Stimulated activated naive B cell treated with anti-CD40 and anti-IgM and Interleukin-4, amounts not matched to agents 10 μg/mL and 1 μg/mL and 100 μg/mL, for 72 hours (primary cell): Measurements from ENCODE around the gene DNAH5.

ENCODE experiments used
- ATAC-seq, 2 donors: fragments of 150-1000 bp; cut with Tn5 transposase; replicated peaks; 2 replicates each; pipeline ENCODE4 v1.10.0; 2021; ENCODE audit warnings: moderate library complexity in 1 of 2
- DNase-seq: peaks from one replicate; pipeline ENCODE4 v3.0.0; 2021
- H3K27ac Mint-ChIP-seq: one replicate; pipeline ENCODE4 v1.8.0; 2022; ENCODE audit warnings: mild to moderate bottlenecking, mixed read lengths
- H3K27me3 Mint-ChIP-seq, 2 donors: one replicate each; pipeline ENCODE4 v1.8.0; 2022; ENCODE audit warnings: mixed read lengths in 2 of 2
- H3K36me3 Mint-ChIP-seq, 2 donors: one replicate each; pipeline ENCODE4 v1.8.0; 2022; ENCODE audit warnings: mixed read lengths in 2 of 2, mild to moderate bottlenecking in 1 of 2
- H3K4me1 Mint-ChIP-seq, 2 donors: one replicate each; pipeline ENCODE4 v1.8.0; 2022; ENCODE audit warnings: mixed read lengths in 2 of 2, mild to moderate bottlenecking in 1 of 2
- H3K4me3 Mint-ChIP-seq, 2 donors: one replicate each; pipeline ENCODE4 v1.8.0; 2022; ENCODE audit warnings: mild to moderate bottlenecking in 2 of 2, mixed read lengths in 2 of 2, moderate library complexity in 1 of 2
- H3K9me3 Mint-ChIP-seq, 2 donors: one replicate each; pipeline ENCODE4 v1.8.0; 2022; ENCODE audit warnings: mixed read lengths in 2 of 2, mild to moderate bottlenecking in 1 of 2

The DNAH5 gene

GRCh38 chr5:13674391-13674790, 270.1 kb downstream of the DNAH5 start:
- ATAC-seq (no peak), DNase-seq (no peak)
- Mint-ChIP-seq H3K9me3 (peaks cover 0 to 4% of the 10 kb centered on the region in 2 donors), H3K4me1 (no peaks in the 10 kb centered on the region), H3K36me3 (no peaks in the 10 kb centered on the region), H3K27me3 (no peaks in the 10 kb centered on the region), H3K27ac (no peak overlapping the region), H3K4me3 (no peak overlapping the region)

GRCh38 chr5:13673511-13673910, 271.0 kb downstream of the DNAH5 start:
- ATAC-seq (no peak), DNase-seq (no peak)
- Mint-ChIP-seq H3K27ac (no peak overlapping the region), H3K4me3 (no peak overlapping the region), H3K27me3 (no peaks in the 10 kb centered on the region), H3K4me1 (no peaks in the 10 kb centered on the region), H3K36me3 (no peaks in the 10 kb centered on the region), H3K9me3 (peaks cover 0 to 4% of the 10 kb centered on the region in 2 donors)

DNA sequence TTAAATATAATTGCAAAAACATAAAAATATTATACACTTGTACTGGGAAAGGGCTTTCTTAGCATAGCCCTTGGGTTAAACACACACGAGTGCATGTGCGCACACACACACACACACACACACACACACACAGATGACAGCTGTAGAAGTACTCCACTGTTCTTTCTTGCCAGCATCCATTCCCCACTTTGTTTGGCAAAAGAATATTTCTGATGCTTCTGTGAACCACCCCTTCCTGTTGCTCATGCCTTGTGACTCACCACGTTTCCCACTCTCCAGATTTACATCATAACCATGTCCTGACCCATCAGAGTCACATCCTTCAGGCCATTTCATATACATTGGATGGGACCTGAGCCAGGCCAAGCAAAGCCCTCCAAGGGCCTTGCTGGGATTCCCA, 280.1 kb downstream of the DNAH5 start:
- DNase-seq, result no peak

DNA sequence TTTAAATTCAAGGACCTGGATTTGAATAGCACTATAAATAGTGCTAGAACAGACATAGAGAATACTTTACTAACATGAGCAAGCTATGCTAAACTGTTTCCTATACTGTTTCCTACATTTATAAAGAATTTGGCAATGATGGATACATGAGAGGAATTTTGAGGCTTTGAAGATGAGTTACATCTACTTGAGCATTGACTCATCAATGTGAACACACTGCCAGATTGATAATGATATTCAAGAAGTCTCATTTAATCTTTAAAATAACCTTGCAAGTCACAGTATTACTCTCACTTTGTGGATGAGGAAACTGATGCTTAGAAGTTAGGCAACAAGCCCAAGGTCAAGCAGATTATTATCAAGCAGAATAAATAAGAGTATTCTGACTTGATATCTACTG, 281.9 kb downstream of the DNAH5 start:
- no peaks in the 10 kb centered on the region for H3K27me3 Mint-ChIP-seq
- no peaks in the 10 kb centered on the region for H3K36me3 Mint-ChIP-seq
- H3K9me3 Mint-ChIP-seq, result peaks cover 0 to 5% of the 10 kb centered on the region in 2 donors
- H3K27ac Mint-ChIP-seq, result no peak overlapping the region
- ATAC-seq (no peak), DNase-seq (no peak)
- H3K4me1 Mint-ChIP-seq, result no peaks in the 10 kb centered on the region
- H3K4me3 Mint-ChIP-seq, result no peak overlapping the region

More for the DNA sequence above, 280.1 kb downstream of the DNAH5 start:
- no peaks in the 10 kb centered on the region for H3K4me1 Mint-ChIP-seq
- no peak overlapping the region for H3K4me3 Mint-ChIP-seq
- no peaks in the 10 kb centered on the region for H3K36me3 Mint-ChIP-seq
- no peak overlapping the region for H3K27ac Mint-ChIP-seq
- ATAC-seq, result no peak
- H3K27me3 Mint-ChIP-seq, result no peaks in the 10 kb centered on the region
- peaks cover 0 to 5% of the 10 kb centered on the region in 2 donors for H3K9me3 Mint-ChIP-seq

GRCh38 chr5:13661272-13661671, 283.2 kb downstream of the DNAH5 start:
- H3K27ac Mint-ChIP-seq, result no peak overlapping the region
- H3K36me3 Mint-ChIP-seq, result no peaks in the 10 kb centered on the region
- peaks cover 0 to 5% of the 10 kb centered on the region in 2 donors for H3K9me3 Mint-ChIP-seq
- ATAC-seq (no peak), DNase-seq (no peak)
- no peaks in the 10 kb centered on the region for H3K4me1 Mint-ChIP-seq
- no peaks in the 10 kb centered on the region for H3K27me3 Mint-ChIP-seq
- no peak overlapping the region for H3K4me3 Mint-ChIP-seq

GRCh38 chr5:13660072-13660471, 284.4 kb downstream of the DNAH5 start:
- Mint-ChIP-seq H3K27me3 (no peaks in the 10 kb centered on the region), H3K36me3 (no peaks in the 10 kb centered on the region), H3K4me1 (no peaks in the 10 kb centered on the region), H3K27ac (no peak overlapping the region), H3K9me3 (peaks cover 0 to 5% of the 10 kb centered on the region in 2 donors), H3K4me3 (no peak overlapping the region)
- no peak for ATAC-seq
- no peak for DNase-seq

GRCh38 chr5:13659391-13659790, 285.1 kb downstream of the DNAH5 start:
- H3K27ac Mint-ChIP-seq, result no peak overlapping the region
- no peaks in the 10 kb centered on the region for H3K27me3 Mint-ChIP-seq
- no peak overlapping the region for H3K4me3 Mint-ChIP-seq
- no peaks in the 10 kb centered on the region for H3K36me3 Mint-ChIP-seq
- peaks cover 0 to 2% of the 10 kb centered on the region in 2 donors for H3K9me3 Mint-ChIP-seq
- no peak for DNase-seq
- ATAC-seq, result no peak
- H3K4me1 Mint-ChIP-seq, result no peaks in the 10 kb centered on the region

- no peak overlapping the region for H3K27ac Mint-ChIP-seq
- H3K27me3 Mint-ChIP-seq, result no peaks in the 10 kb centered on the region
- no peak for DNase-seq
- ATAC-seq, result no peak
- no peak overlapping the region for H3K4me3 Mint-ChIP-seq
- no peaks in the 10 kb centered on the region for H3K36me3 Mint-ChIP-seq
- no peaks in the 10 kb centered on the region for H3K4me1 Mint-ChIP-seq
- peaks cover 0 to 2% of the 10 kb centered on the region in 2 donors for H3K9me3 Mint-ChIP-seq
Measured at GRCh38 chr5:13658761-13659160, 285.7 kb downstream of the DNAH5 start.

GRCh38 chr5:13658152-13658551, 286.3 kb downstream of the DNAH5 start:
- H3K27me3 Mint-ChIP-seq, result no peaks in the 10 kb centered on the region
- ATAC-seq (no peak), DNase-seq (no peak)
- no peak overlapping the region for H3K27ac Mint-ChIP-seq
- H3K9me3 Mint-ChIP-seq, result peaks cover 0 to 2% of the 10 kb centered on the region in 2 donors
- H3K4me1 Mint-ChIP-seq, result no peaks in the 10 kb centered on the region
- H3K36me3 Mint-ChIP-seq, result no peaks in the 10 kb centered on the region
- H3K4me3 Mint-ChIP-seq, result no peak overlapping the region

DNA sequence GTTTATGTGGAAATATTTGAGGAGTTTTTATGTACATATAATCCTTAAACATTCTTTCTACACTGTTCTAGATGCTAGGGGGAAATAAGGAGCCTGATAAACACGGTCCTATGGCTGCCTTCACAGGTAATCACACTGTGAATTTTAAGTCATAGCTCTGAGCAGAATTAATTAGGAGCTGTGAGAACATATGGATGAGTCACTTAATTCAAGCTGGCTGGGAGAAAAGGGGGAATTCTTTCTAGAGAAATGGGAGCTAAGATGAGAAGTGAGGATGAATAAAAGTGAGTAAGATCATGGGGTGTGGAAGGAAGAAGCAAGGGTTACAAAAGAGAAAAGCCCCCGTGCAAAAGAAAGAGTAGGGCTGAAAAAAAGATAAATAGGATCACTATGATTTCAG, 290.8 kb downstream of the DNAH5 start:
- ATAC-seq (no peak), DNase-seq (no peak)
- H3K36me3 Mint-ChIP-seq, result no peaks in the 10 kb centered on the region
- no peaks in the 10 kb centered on the region for H3K4me1 Mint-ChIP-seq
- no peak overlapping the region for H3K4me3 Mint-ChIP-seq
- peaks cover 3 to 4% of the 10 kb centered on the region in 2 donors for H3K9me3 Mint-ChIP-seq
- H3K27ac Mint-ChIP-seq, result no peak overlapping the region
- no peaks in the 10 kb centered on the region for H3K27me3 Mint-ChIP-seq

- ATAC-seq (no peak), DNase-seq (no peak)
- Mint-ChIP-seq H3K4me1 (no peaks in the 10 kb centered on the region), H3K36me3 (no peaks in the 10 kb centered on the region), H3K4me3 (no peak overlapping the region), H3K27ac (no peak overlapping the region), H3K27me3 (no peaks in the 10 kb centered on the region), H3K9me3 (peaks cover 4 to 8% of the 10 kb centered on the region in 2 donors)
Measured at GRCh38 chr5:13649656-13650055, 294.8 kb downstream of the DNAH5 start.

- Mint-ChIP-seq H3K4me1 (no peaks in the 10 kb centered on the region), H3K27me3 (no peaks in the 10 kb centered on the region)
- no peak for ATAC-seq
Measured at GRCh38 chr5:13648822-13649221, 295.7 kb downstream of the DNAH5 start.

DNA sequence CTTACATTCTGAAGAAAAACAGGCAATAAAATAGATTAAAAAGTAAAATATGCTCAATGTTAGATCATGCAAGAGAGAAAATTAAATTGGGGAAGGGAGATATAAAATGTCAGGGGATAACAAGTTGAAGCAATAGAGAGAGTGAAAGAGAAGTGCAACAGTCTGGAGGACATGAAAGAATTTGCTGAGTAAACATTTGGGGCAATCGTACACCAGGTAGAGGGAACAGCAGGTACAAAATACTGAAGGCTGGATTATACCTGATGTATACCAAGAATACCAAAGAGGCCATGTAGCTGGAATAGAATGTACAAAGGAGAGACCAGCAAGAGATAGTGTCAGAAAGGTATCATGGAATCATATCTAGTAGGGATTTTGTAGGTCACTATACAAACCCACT, 300.8 kb downstream of the DNAH5 start:
- DNase-seq (no peak), ATAC-seq (no peak)
- no peaks in the 10 kb centered on the region for H3K4me1 Mint-ChIP-seq
- no peaks in the 10 kb centered on the region for H3K27me3 Mint-ChIP-seq
- peaks cover 0 to 7% of the 10 kb centered on the region in 2 donors for H3K9me3 Mint-ChIP-seq
- H3K36me3 Mint-ChIP-seq, result no peaks in the 10 kb centered on the region
- H3K27ac Mint-ChIP-seq, result no peak overlapping the region
- H3K4me3 Mint-ChIP-seq, result no peak overlapping the region

More at GRCh38 chr5:13648822-13649221, 295.7 kb downstream of the DNAH5 start:
- peaks cover 4 to 8% of the 10 kb centered on the region in 2 donors for H3K9me3 Mint-ChIP-seq
- H3K27ac Mint-ChIP-seq, result no peak overlapping the region
- no peaks in the 10 kb centered on the region for H3K36me3 Mint-ChIP-seq
- H3K4me3 Mint-ChIP-seq, result no peak overlapping the region
- no peak for DNase-seq

GRCh38 chr5:13643196-13643595, 301.3 kb downstream of the DNAH5 start:
- H3K27ac Mint-ChIP-seq, result no peak overlapping the region
- H3K4me3 Mint-ChIP-seq, result no peak overlapping the region
- no peaks in the 10 kb centered on the region for H3K27me3 Mint-ChIP-seq
- peaks cover 0 to 4% of the 10 kb centered on the region in 2 donors for H3K9me3 Mint-ChIP-seq
- no peaks in the 10 kb centered on the region for H3K36me3 Mint-ChIP-seq
- H3K4me1 Mint-ChIP-seq, result no peaks in the 10 kb centered on the region
- ATAC-seq, result no peak
- DNase-seq, result no peak
